CMK (cell line): ENCODE data around the gene PRUNE1.

Experiments
- DNase-seq: peaks from one replicate; pipeline ENCODE4 v3.0.0-alpha.2; 2010; ENCODE audit warnings: low read depth

The PRUNE1 gene

GRCh38 chr1:151005729-151006319 is 2.4 kb upstream of the PRUNE1 start:
- DNase-seq = no peak

GRCh38 chr1:151006327-151007052 is 1.8 kb upstream of the PRUNE1 start, which contains the start of gene MINDY1:
MINDY1 (minus strand) TSS chr1:151006902; CDS start chr1:151002617, 4,285 bp downstream.
- DNase-seq = peak; percentile 44

GRCh38 chr1:151007853-151008243 is 401 bp upstream of the PRUNE1 start:
- no peak for DNase-seq

GRCh38 chr1:151009206-151009587 is 948 bp downstream of the PRUNE1 start:
- no peak for DNase-seq

- DNase-seq = no peak
Observed at GRCh38 chr1:151009674-151010345, 1.6 kb downstream of the PRUNE1 start.

GRCh38 chr1:151010346-151010726 is 2.1 kb downstream of the PRUNE1 start:
- no peak for DNase-seq

GRCh38 chr1:151011154-151011850 is 3.1 kb downstream of the PRUNE1 start:
- no peak for DNase-seq

- DNase-seq = no peak
Observed at GRCh38 chr1:151012684-151013471, 4.6 kb downstream of the PRUNE1 start.

- DNase-seq = peak; percentile 24
Observed at GRCh38 chr1:151013518-151013917, 5.3 kb downstream of the PRUNE1 start.

GRCh38 chr1:151024540-151025146 is 16.4 kb downstream of the PRUNE1 start:
- no peak for DNase-seq

GRCh38 chr1:151026460-151026859 is 18.2 kb downstream of the PRUNE1 start:
- no peak for DNase-seq

GRCh38 chr1:151032164-151032563 is 23.9 kb downstream of the PRUNE1 start:
- no peak for DNase-seq

- DNase-seq = no peak
Observed at GRCh38 chr1:151035167-151035566, 26.9 kb downstream of the PRUNE1 start.

GRCh38 chr1:151036356-151036755 is 28.1 kb downstream of the PRUNE1 start, which contains the start of gene BNIPL:
BNIPL (plus strand) TSS chr1:151036586; CDS start chr1:151036726, 140 bp downstream.
- DNase-seq = no peak

- no peak for DNase-seq
Observed at GRCh38 chr1:151037032-151037431, 28.8 kb downstream of the PRUNE1 start.

- no peak for DNase-seq
Observed at GRCh38 chr1:151039521-151039920, 31.3 kb downstream of the PRUNE1 start.

- no peak for DNase-seq
Observed at GRCh38 chr1:151043163-151043562, 34.9 kb downstream of the PRUNE1 start.

GRCh38 chr1:151047591-151047924 is 39.3 kb downstream of the PRUNE1 start, which contains the start of gene C1orf56:
C1orf56 (plus strand) TSS chr1:151047751; CDS start chr1:151047848, 97 bp downstream.
- DNase-seq = no peak

GRCh38 chr1:151047925-151048644 is 39.8 kb downstream of the PRUNE1 start:
- DNase-seq = no peak

GRCh38 chr1:151048645-151049032 is 40.4 kb downstream of the PRUNE1 start:
- no peak for DNase-seq

- no peak for DNase-seq
Observed at GRCh38 chr1:151049458-151049857, 41.2 kb downstream of the PRUNE1 start.
